HG03175 (cell line): ENCODE measurements around the gene SPATA24.
"Not testable (repeated sequence)": the region's sequence is repeated elsewhere in the genome, so short reads cannot be mapped to it uniquely, and the experiment has no call there.

ENCODE experiments used
- ATAC-seq: cut with Tn5 transposase; IDR thresholded peaks from one replicate; pipeline ENCODE4 v1.9.1; 2021; ENCODE audit warnings: mild to moderate bottlenecking, moderate library complexity; ENCODE audit not compliant: unreplicated experiment

The SPATA24 gene

GRCh38 chr5:139417214-139417613, 13.3 kb upstream of the SPATA24 start:
- ATAC-seq: no peak

GRCh38 chr5:139416651-139417050, 12.8 kb upstream of the SPATA24 start:
- no peak for ATAC-seq

DNA sequence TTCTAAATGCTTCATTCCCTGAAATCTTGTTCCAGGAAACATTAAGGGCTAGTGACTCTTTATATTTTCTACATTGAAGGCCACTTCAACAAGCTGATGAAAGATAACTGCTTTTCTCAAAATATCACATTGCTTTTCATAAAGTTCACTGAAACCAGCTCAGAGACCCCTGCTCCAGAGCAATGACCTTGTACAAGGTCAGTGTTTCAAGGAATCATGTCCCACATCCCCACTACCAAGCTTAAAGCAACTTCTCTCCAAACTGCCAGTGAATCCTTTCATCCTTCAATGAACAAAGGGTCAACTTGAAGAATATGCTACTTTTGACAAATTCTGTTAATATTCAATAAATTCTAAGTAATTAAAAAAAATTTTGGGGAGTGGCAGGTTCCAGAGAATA, 12.0 kb upstream of the SPATA24 start:
- no peak for ATAC-seq

DNA sequence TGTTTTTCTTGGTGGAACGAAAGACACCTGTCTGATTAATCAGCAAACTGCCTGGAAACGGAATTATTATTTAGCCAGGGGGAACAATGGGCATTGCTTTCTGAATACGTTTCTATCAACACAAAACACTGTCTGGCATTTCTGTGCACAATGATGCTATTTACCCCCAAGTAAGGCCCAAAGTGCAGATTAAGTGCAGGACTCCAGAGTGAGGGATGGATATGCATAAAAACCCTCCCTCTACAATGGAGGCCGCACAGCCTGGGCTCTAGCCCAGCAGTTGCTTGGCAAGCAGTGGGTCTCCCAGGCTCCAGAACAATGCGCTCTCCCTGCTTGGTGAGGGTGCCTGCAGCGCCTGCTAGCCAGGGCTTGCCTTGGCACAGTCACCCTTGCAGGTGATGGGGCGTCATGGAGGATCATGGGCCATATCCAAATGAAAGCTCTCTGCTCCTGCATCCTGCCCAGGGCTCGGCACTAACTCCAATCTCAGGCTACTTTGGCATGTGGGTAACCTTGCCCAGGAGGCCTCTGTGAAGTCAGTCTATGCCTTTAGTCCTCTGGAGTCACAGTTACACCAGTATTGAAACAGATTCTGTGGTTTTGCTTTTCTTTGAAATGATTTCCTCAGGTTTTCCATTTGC, 11.5 kb upstream of the SPATA24 start:
- ATAC-seq: no peak

DNA sequence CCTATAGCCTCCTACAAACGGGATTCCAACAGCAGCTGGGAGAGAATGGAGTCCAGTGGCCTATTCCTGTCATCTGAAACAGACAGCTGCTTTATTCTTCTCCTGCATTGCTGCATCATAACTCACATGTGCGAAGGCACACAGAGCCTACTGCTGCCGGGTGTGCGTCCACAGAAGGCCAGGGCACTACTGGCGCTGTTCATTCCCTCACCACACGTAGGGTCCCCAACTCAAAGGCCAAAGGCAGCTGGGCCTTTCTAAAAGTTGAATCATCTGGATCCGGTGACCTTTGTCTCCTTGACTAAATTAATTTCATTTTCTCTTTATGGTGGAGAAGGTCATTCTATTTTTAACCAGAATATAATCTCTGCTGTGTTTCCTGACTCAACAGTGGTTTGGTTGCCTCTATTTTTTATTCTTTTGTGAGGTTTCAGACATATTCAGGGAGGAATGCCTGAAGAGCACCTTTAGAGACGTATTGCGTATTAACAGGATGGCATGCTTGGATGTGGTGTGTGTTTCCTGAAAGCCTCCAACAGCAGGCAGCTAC, 10.8 kb upstream of the SPATA24 start:
- no peak for ATAC-seq

DNA sequence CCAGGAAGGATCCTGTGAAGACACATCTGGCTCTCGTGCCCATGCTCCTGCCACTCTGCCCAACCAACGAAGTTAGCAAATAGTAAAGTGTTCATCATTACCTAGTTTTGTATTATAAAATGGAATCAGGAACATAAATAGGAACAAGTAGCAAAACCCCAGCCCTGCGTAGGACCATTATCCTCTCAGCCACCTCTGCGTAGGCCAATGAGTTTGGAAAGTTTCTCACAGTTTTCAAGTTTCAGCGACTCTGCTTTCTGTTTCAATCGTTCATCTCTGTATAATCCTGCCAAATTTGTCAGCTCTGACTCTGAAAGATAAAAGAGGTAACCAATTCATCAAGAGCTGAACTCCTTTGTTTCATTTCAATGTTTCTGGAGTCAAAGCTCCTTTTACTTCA, 10.1 kb upstream of the SPATA24 start:
- ATAC-seq: no peak

GRCh38 chr5:139413153-139413552, 9.3 kb upstream of the SPATA24 start:
- ATAC-seq: no peak

DNA sequence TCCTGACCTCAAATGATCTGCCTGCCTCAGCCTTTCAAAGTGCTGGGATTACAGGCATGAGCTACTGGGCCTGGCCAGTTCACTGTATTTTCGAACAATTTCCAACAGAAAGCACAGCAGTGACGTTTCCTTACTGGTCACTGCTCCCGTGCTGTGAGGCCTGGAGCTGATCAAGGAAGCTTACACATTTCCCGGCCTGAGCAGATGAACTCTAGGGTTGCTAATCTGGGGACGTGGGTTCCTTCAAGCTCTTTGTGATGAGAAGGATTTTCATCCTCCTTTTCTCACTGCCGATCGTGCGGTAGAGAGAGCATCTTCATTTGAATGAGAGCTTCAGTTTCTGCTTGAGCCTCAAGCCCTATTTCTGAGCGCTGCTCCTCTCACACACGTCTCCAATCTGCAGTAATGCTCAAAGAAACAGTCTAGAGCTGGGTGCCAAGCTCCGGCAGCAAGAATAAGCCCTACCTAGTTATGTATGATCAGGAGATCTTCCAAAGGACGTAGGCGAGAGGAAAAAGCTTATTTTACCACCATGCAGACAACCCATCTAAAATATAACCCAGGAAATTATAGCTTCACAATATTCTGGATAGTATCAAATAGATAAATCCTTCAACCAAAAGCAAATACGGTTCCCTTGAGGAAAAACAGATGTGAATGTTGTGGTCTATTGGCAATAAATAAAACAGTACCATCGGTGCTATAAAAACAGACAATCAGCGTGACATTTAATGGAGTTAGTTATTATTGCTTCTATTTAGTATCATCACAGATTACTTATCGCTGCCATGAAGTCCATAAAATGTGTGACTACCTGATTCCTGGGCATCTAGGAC, 7.3 kb upstream of the SPATA24 start:
- ATAC-seq: no peak

DNA sequence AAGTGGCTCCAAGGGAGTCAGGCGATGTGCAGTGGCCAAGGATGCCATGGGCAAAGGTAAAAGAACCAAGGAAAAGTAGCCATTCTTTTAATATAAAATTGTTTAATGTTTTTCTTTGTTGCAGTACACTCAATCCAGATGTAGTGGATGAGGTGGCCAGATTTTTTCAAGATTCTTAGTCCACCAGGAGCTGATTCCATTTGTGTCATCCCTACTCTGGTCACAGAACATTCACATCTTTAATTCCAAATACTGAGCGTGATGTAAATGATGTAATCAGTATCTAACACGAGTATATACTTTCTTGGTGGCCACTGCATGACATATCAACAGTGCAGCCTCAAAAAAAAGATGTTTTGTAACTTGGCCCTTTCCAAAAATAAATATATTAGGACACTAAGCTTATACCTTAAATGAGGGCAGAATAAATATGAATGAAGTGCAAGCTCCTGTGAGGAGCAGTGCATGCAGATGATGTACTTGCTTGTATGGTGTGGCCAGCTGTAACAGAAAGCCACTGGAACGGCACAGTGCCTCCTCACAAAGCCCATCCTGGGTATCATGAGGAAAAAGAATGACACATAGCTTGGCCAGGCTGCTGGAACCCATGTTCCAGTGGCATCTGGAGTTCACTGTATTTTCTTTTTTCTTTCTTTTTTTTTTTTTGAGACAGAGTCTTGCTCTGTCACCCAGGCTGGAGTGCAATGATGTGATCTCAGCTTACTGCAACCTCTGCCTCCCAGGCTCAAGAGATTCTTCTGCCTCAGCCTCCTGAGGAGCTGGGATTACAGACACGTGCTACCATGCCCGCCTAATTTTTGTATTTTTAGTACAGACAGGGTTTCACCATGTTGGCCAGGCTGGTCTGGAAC, 6.5 kb upstream of the SPATA24 start:
- ATAC-seq: no peak

GRCh38 chr5:139409116-139409515, 5.2 kb upstream of the SPATA24 start:
- ATAC-seq: not testable (repeated sequence)

DNA sequence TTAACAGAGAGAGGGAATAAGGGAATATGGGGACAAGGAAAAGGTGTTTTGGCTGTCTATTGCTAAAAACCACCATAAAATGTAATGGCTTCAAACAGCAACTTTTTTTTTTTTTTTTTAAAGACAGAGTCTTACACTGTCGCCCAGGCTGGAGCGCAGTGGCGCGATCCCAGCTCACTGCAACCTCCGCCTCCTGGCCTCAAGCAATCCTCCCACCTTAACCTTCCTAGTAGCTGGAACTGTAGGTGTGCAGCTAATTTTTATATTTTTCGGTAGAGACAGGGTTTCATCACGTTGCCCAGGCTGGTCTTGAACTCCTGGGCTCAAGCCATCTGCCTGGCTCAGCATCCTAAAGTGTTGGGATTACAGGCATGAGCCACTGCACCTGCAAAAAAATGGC, 4.3 kb upstream of the SPATA24 start:
- ATAC-seq: no peak

GRCh38 chr5:139407517-139407916, 3.6 kb upstream of the SPATA24 start:
- no peak for ATAC-seq

DNA sequence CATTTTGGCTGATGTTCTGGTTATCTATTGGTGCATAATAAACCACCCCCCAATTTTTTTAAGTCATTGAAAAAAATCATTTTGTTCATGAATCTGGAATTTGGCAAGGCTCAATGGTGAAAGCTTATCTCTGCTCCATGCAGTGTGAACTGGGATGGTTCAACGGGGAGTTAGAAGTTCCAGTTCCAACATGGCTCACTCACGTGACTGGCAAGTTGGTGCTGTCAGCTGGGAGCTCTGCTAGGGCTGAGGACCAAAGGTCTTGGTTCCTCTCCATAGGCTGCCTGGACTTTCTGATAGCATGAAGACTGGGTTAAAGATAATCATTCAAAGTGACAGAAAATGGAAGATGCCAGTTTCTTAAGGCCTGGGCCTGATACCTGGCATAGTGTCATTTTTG, 3.1 kb upstream of the SPATA24 start:
- no peak for ATAC-seq

GRCh38 chr5:139404484-139404840, 573 bp upstream of the SPATA24 start:
- no peak for ATAC-seq

GRCh38 chr5:139403418-139403786, 487 bp downstream of the SPATA24 start:
- ATAC-seq: no peak

- ATAC-seq: no peak
Measured at GRCh38 chr5:139402561-139403158, 1.2 kb downstream of the SPATA24 start.

DNA sequence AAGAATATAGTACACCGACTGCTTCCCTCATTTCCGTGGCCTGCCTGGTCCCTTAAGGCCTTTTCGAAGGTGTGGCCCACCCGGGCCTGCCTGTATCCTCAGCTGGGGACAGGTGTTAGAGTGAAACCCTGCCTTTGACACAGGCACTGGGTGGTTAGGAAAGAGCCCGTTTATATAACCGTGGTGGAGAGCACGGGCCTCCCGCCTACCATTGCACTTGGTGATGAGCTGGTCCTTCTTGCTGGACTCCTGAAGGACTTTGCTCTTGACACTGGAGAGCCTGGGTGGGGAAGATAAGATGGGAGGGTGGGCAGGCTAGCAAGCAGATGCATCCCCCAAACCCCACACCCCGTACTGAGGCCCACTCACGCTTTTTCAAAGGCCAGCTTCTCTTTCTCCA, 2.3 kb downstream of the SPATA24 start:
- ATAC-seq: no peak

- ATAC-seq: no peak
Measured at GRCh38 chr5:139399501-139400121, 4.3 kb downstream of the SPATA24 start.

- no peak for ATAC-seq
Measured at GRCh38 chr5:139397921-139398320, 6.0 kb downstream of the SPATA24 start.

- ATAC-seq: no peak
Measured at GRCh38 chr5:139396691-139397090, 7.2 kb downstream of the SPATA24 start.
